H1 (cell line): ENCODE measurements around the gene CEBPA. TPM values are rescaled to one million over a fixed set of nuclear protein-coding genes. Genes with fewer than 3 reads are reported as not detected.

ENCODE experiments used
- CHD7 ChIP-seq: fragments of 300-600 bp; sonication (generic); IDR thresholded peaks from 2 replicates; pipeline ENCODE4 v1.7.1; 2012; ENCODE audit warnings: low read length, moderate library complexity, mild to moderate bottlenecking, inconsistent platforms; ENCODE audit not compliant: insufficient replicate concordance
- CTCF ChIP-seq, 3 experiments: IDR thresholded peaks; 1 replicate in 2 of 3; 2 replicates in 1 of 3; pipeline versions ENCODE4 v1.5.1 to v1.6.1; 2011; ENCODE audit warnings: low read length in 3 of 3, mild to moderate bottlenecking in 3 of 3, inconsistent platforms in 2 of 3, low read depth in 1 of 3, moderate library complexity in 1 of 3; ENCODE audit not compliant: insufficient read depth in 1 of 3; ENCODE audit errors: control extremely low read depth in 1 of 3
- FOSL1 ChIP-seq: IDR thresholded peaks from 2 replicates; pipeline ENCODE4 v1.6.1; 2011; ENCODE audit warnings: mild to moderate bottlenecking, low read depth, low read length, moderate library complexity; ENCODE audit not compliant: insufficient read depth
- GABPA ChIP-seq: IDR thresholded peaks from 2 replicates; pipeline ENCODE4 v1.6.1; 2011; ENCODE audit warnings: mild to moderate bottlenecking, low read length, moderate library complexity, borderline replicate concordance; ENCODE audit not compliant: insufficient read depth
- HDAC2 ChIP-seq, 2 experiments: fragments of 300-600 bp in 1 of 2; sonication (generic) in 1 of 2; IDR thresholded peaks; 2 replicates each; pipeline ENCODE4 v1.6.1; 2011 to 2012; ENCODE audit warnings: low read depth in 2 of 2, low read length in 2 of 2, mild to moderate bottlenecking in 2 of 2, moderate library complexity in 2 of 2, borderline replicate concordance in 1 of 2, inconsistent platforms in 1 of 2
- PHF8 ChIP-seq: fragments of 200-600 bp; sonication (generic); conservative IDR thresholded peaks from 2 replicates; pipeline ENCODE4 v1.7.1; 2012; ENCODE audit warnings: low read depth, mild to moderate bottlenecking, inconsistent platforms, low read length, moderate library complexity
- polyA plus RNA-seq, 7 experiments: library from polyadenylated mRNA; depleted of rRNA in 3 of 7; stranded (reverse) in 5 of 7; unstranded in 2 of 7; fragments of >200 nt in 5 of 7; fragments of 200-250 nt in 2 of 7; gene quantifications; 1 replicate in 5 of 7; 2 replicates in 1 of 7; 4 replicates in 1 of 7; pipeline versions ENCODE4 v1.2.1 to v1.2.3, GENCODE V29; 2011 to 2013; ENCODE audit warnings: missing spikeins in 2 of 7, mixed read lengths in 2 of 7
- total RNA-seq: library from RNA; stranded (reverse); fragmentation: NEBNext Ultra II Directional; extraction: Animal tissue kit (Norgen Biotek cat#: 25700); gene quantifications from 2 replicates; pipeline ENCODE4 v1.2.1, GENCODE V29; 2021

Gene CEBPA
- total and polyA plus RNA-seq, 2 of the 8 experiments (the other 6 are each of a cell fraction or from before 2014, with no cell fraction given): 2.0 to 2.7 TPM

GRCh38 chr19:33323093-33323820, 20.9 kb upstream of the CEBPA start (continued):
- TF ChIP-seq CHD7: no peak
- TF ChIP-seq HDAC2 (IDR thresholded peaks at IDR 0.05; ENCODE audit: borderline replicate concordance in 1 of 2, low read depth in 2 of 2, low read length in 2 of 2): no peak
- no peak for TF ChIP-seq FOSL1
- TF ChIP-seq PHF8: no peak
- TF ChIP-seq GABPA: no peak
- no peak for TF ChIP-seq CTCF (IDR thresholded peaks at IDR 0.05; ENCODE audit: control extremely low read depth in 1 of 3, insufficient read depth in 1 of 3, low read depth in 1 of 3, low read length in 3 of 3)
